ENCODE results near the gene PLCB4. TPM values are rescaled to one million over a fixed set of nuclear protein-coding genes. Genes with fewer than 3 reads are reported as not detected.

Gene PLCB4
- polyA plus RNA-seq, 3 donors: 13.1 to 15.7 (median 13.9) TPM

- no peak for DNase-seq (ENCODE audit: low read depth in 3 of 3, low spot score in 2 of 3)
Measured at GRCh38 chr20:9166153-9166780, 97.4 kb downstream of the PLCB4 start.

GRCh38 chr20:9169409-9169808 lies 100.5 kb downstream of the PLCB4 start:
- DNase-seq (ENCODE audit: low read depth in 3 of 3, low spot score in 2 of 3): no peak

GRCh38 chr20:9172851-9173250 lies 104.0 kb downstream of the PLCB4 start:
- DNase-seq (ENCODE audit: low read depth in 3 of 3, low spot score in 2 of 3): no peak

GRCh38 chr20:9177278-9177677 lies 108.4 kb downstream of the PLCB4 start:
- no peak for DNase-seq (ENCODE audit: low read depth in 3 of 3, low spot score in 2 of 3)

- no peak for DNase-seq (ENCODE audit: low read depth in 3 of 3, low spot score in 2 of 3)
Measured at GRCh38 chr20:9179193-9179802, 110.4 kb downstream of the PLCB4 start.

GRCh38 chr20:9179867-9180266 lies 111.0 kb downstream of the PLCB4 start:
- DNase-seq (ENCODE audit: low read depth in 3 of 3, low spot score in 2 of 3): no peak

- DNase-seq (ENCODE audit: low read depth in 3 of 3, low spot score in 2 of 3): no peak
Measured at GRCh38 chr20:9180481-9181257, 111.8 kb downstream of the PLCB4 start.

GRCh38 chr20:9185511-9185910 lies 116.6 kb downstream of the PLCB4 start:
- DNase-seq (ENCODE audit: low read depth in 3 of 3, low spot score in 2 of 3): no peak

GRCh38 chr20:9186396-9186795 lies 117.5 kb downstream of the PLCB4 start:
- DNase-seq (ENCODE audit: low read depth in 3 of 3, low spot score in 2 of 3): no peak

- no peak for DNase-seq (ENCODE audit: low read depth in 3 of 3, low spot score in 2 of 3)
Measured at GRCh38 chr20:9195031-9195430, 126.1 kb downstream of the PLCB4 start.

GRCh38 chr20:9196110-9196509 lies 127.2 kb downstream of the PLCB4 start:
- DNase-seq (ENCODE audit: low read depth in 3 of 3, low spot score in 2 of 3): no peak

- no peak for DNase-seq (ENCODE audit: low read depth in 3 of 3, low spot score in 2 of 3)
Measured at GRCh38 chr20:9198460-9198859, 129.6 kb downstream of the PLCB4 start.

- no peak for DNase-seq (ENCODE audit: low read depth in 3 of 3, low spot score in 2 of 3)
Measured at GRCh38 chr20:9200196-9200595, 131.3 kb downstream of the PLCB4 start.

- DNase-seq (ENCODE audit: low read depth in 3 of 3, low spot score in 2 of 3): no peak
Measured at GRCh38 chr20:9200620-9201019, 131.7 kb downstream of the PLCB4 start.

GRCh38 chr20:9202420-9203080 lies 133.7 kb downstream of the PLCB4 start:
- DNase-seq (ENCODE audit: low read depth in 3 of 3, low spot score in 2 of 3): no peak

GRCh38 chr20:9203081-9203447 lies 134.2 kb downstream of the PLCB4 start:
- DNase-seq (ENCODE audit: low read depth in 3 of 3, low spot score in 2 of 3): no peak

GRCh38 chr20:9204979-9205378 lies 136.1 kb downstream of the PLCB4 start:
- DNase-seq (ENCODE audit: low read depth in 3 of 3, low spot score in 2 of 3): no peak

GRCh38 chr20:9206486-9206885 lies 137.6 kb downstream of the PLCB4 start:
- no peak for DNase-seq (ENCODE audit: low read depth in 3 of 3, low spot score in 2 of 3)

- DNase-seq (ENCODE audit: low read depth in 3 of 3, low spot score in 2 of 3): no peak
Measured at GRCh38 chr20:9207253-9207652, 138.4 kb downstream of the PLCB4 start.

- DNase-seq (ENCODE audit: low read depth in 3 of 3, low spot score in 2 of 3): no peak
Measured at GRCh38 chr20:9210356-9210755, 141.5 kb downstream of the PLCB4 start.

- DNase-seq (ENCODE audit: low read depth in 3 of 3, low spot score in 2 of 3): no peak
Measured at GRCh38 chr20:9211016-9211760, 142.3 kb downstream of the PLCB4 start.
